IMR-90 (cell line): ENCODE measurements around the gene GMCL2. TPM values are rescaled to one million over a fixed set of nuclear protein-coding genes. Genes with fewer than 3 reads are reported as not detected.

ENCODE experiments used
- ATAC-seq: fragments of 200-7000 bp; cut with Tn5 transposase; 2 replicates; pipeline ENCODE4 v1.9.1; 2020; ENCODE audit warnings: low read depth, mild to moderate bottlenecking, moderate library complexity
- BruUV-seq: library from RNA; stranded (reverse); fragments of 400-500 nt; replicated peaks from 2 replicates; lab custom pipeline; 2021; lab: Mats Ljungman, UMichigan
- CTCF ChIA-PET: fragments of 300-600 bp; formaldehyde crosslinking; extraction: SDS; loops from one replicate; lab custom pipeline; 2021; ENCODE audit warnings: antibody characterized with exemption; lab: Yijun Ruan, JAX
- POLR2A ChIA-PET: fragments of 300-600 bp; sonication (Branson Sonifier 250); formaldehyde crosslinking; loops from one replicate; lab custom pipeline; 2022; ENCODE audit warnings: antibody characterized with exemption; ENCODE audit not compliant: unreplicated experiment; lab: Charles Lee
- DNase-seq: peaks from one replicate; pipeline ENCODE4 v3.0.0; 2013
- H2AFZ ChIP-seq: replicated peaks from 2 replicates; pipeline ENCODE3; 2013; ENCODE audit warnings: low read length, mild to moderate bottlenecking; ENCODE audit not compliant: poor library complexity
- H2AK5ac ChIP-seq: 2 replicates; pipeline ENCODE4 v1.6.1; 2013; ENCODE audit warnings: low read depth, low read length, inconsistent platforms
- H2AK9ac ChIP-seq: replicated peaks from 2 replicates; pipeline ENCODE3; 2013; ENCODE audit warnings: mild to moderate bottlenecking, low read depth, low read length, moderate library complexity; ENCODE audit not compliant: poor library complexity
- H2BK120ac ChIP-seq: 2 replicates; pipeline ENCODE4 v1.6.1; 2013; ENCODE audit warnings: low read depth, low read length, inconsistent platforms
- H2BK15ac ChIP-seq: 3 replicates; pipeline ENCODE4 v1.6.1; 2013; ENCODE audit warnings: low read depth, low read length, inconsistent platforms
- H2BK20ac ChIP-seq: 2 replicates; pipeline ENCODE4 v1.6.1; 2013; ENCODE audit warnings: low read depth, mild to moderate bottlenecking, inconsistent platforms, low read length, moderate library complexity
- H2BK5ac ChIP-seq: 2 replicates; pipeline ENCODE4 v1.6.1; 2013; ENCODE audit warnings: mild to moderate bottlenecking, low read depth, low read length, inconsistent platforms; ENCODE audit not compliant: poor library complexity, severe bottlenecking
- H3K14ac ChIP-seq: replicated peaks from 2 replicates; pipeline ENCODE4 v1.6.1; 2013; ENCODE audit warnings: low read depth, low read length, inconsistent platforms
- H3K18ac ChIP-seq: 2 replicates; pipeline ENCODE4 v1.6.1; 2013; ENCODE audit warnings: low read depth, low read length, control low read depth
- H3K23ac ChIP-seq: 2 replicates; pipeline ENCODE4 v1.6.1; 2013; ENCODE audit warnings: low read depth, low read length, inconsistent platforms
- H3K27ac ChIP-seq: 2 replicates; pipeline ENCODE4 v1.5.1; 2013; ENCODE audit warnings: mild to moderate bottlenecking, control low read depth, low read length; ENCODE audit not compliant: insufficient read depth
- H3K27me3 ChIP-seq: 2 replicates; pipeline ENCODE4 v1.6.1; 2013; ENCODE audit warnings: low read length; ENCODE audit not compliant: control insufficient read depth, insufficient read depth
- H3K36me3 ChIP-seq: 2 replicates; pipeline ENCODE4 v1.6.1; 2013; ENCODE audit warnings: low read length, mixed read lengths; ENCODE audit not compliant: control insufficient read depth, insufficient read depth
- H3K4ac ChIP-seq: 2 replicates; pipeline ENCODE4 v1.6.1; 2013; ENCODE audit warnings: low read depth, low read length, inconsistent platforms
- H3K4me1 ChIP-seq: 2 replicates; pipeline ENCODE4 v1.6.1; 2013; ENCODE audit warnings: low read length, mixed read lengths; ENCODE audit not compliant: control insufficient read depth, insufficient read depth
- H3K4me2 ChIP-seq: 2 replicates; pipeline ENCODE4 v1.6.1; 2013; ENCODE audit warnings: low read depth, mild to moderate bottlenecking, control low read depth, low read length, moderate library complexity
- H3K4me3 ChIP-seq: 2 replicates; pipeline ENCODE4 v1.5.1; 2013; ENCODE audit warnings: low read depth, mild to moderate bottlenecking, control low read depth, low read length, moderate library complexity; ENCODE audit not compliant: insufficient read depth
- H3K56ac ChIP-seq: 2 replicates; pipeline ENCODE4 v1.6.1; 2013; ENCODE audit warnings: low read length, inconsistent platforms; ENCODE audit not compliant: insufficient read depth; ENCODE audit errors: extremely low read depth
- H3K79me1 ChIP-seq, 2 experiments: 2 replicates each; pipeline ENCODE4 v1.6.1; 2013; ENCODE audit warnings: low read length in 2 of 2, inconsistent platforms in 1 of 2, low read depth in 1 of 2
- H3K9ac ChIP-seq: 2 replicates; pipeline ENCODE4 v1.6.1; 2013; ENCODE audit warnings: low read depth, low read length, control low read depth
- H3K9me1 ChIP-seq: 2 replicates; pipeline ENCODE4 v1.6.1; 2013; ENCODE audit warnings: low read length, inconsistent platforms; ENCODE audit not compliant: insufficient read depth
- H3K9me3 ChIP-seq: 2 replicates; pipeline ENCODE4 v1.6.1; 2013; ENCODE audit warnings: low read length; ENCODE audit not compliant: control insufficient read depth, insufficient read depth
- H4K20me1 ChIP-seq: 2 replicates; pipeline ENCODE4 v1.6.1; 2013; ENCODE audit warnings: low read length, inconsistent platforms; ENCODE audit not compliant: insufficient read depth
- H4K5ac ChIP-seq: 2 replicates; pipeline ENCODE4 v1.6.1; 2013; ENCODE audit warnings: mild to moderate bottlenecking, low read depth, low read length, control low read depth
- H4K8ac ChIP-seq, 2 experiments: 2 replicates each; pipeline ENCODE4 v1.6.1; 2013; ENCODE audit warnings: low read depth in 2 of 2, low read length in 2 of 2, control low read depth in 1 of 2, inconsistent platforms in 1 of 2
- H4K91ac ChIP-seq: 2 replicates; pipeline ENCODE4 v1.6.1; 2013; ENCODE audit warnings: low read depth, low read length, inconsistent platforms; ENCODE audit not compliant: insufficient read depth
- CEBPB ChIP-seq: IDR thresholded peaks from 2 replicates; pipeline ENCODE4 v1.6.1; 2012; ENCODE audit warnings: low read depth, low read length, improper control_type of control experiment
- CHD1 ChIP-seq: IDR thresholded peaks from 2 replicates; pipeline ENCODE4 v1.6.1; 2012; ENCODE audit warnings: low read depth, low read length, improper control_type of control experiment
- FOS ChIP-seq: fragments of 150-350 bp; IDR thresholded peaks from 2 replicates; pipeline ENCODE4 v1.6.1; 2016; ENCODE audit warnings: low read depth, low read length
- MAFK ChIP-seq: IDR thresholded peaks from 2 replicates; pipeline ENCODE4 v1.6.1; 2012; ENCODE audit warnings: low read depth, low read length, improper control_type of control experiment
- RFX5 ChIP-seq: IDR thresholded peaks from 2 replicates; pipeline ENCODE4 v1.8.0; 2012; ENCODE audit warnings: low read depth, mild to moderate bottlenecking, low read length, moderate library complexity
- WGBS, 2 experiments: methylation state at CpG; one replicate each; pipeline versions ENCODE4 v1.1.5 to v1.1.7; 2013; ENCODE audit warnings: missing lambda C conversion rate in 2 of 2; ENCODE audit not compliant: insufficient read length in 1 of 2; ENCODE audit errors: extremely low coverage in 2 of 2; 5-methylcytosine and 5-hydroxymethylcytosine counted together
- dilution Hi-C: fragments of 300-500 bp; cut with HindIII; formaldehyde crosslinking; loops from one replicate; pipeline ENCODE4 v1.14.3; 2018; ENCODE audit warnings: low sequenced_read_pairs; ENCODE audit not compliant: unreplicated experiment
- in situ Hi-C: fragments of 300-500 bp; cut with MboI; formaldehyde crosslinking; loops from 3 replicates; pipeline ENCODE4 v1.14.3; 2019; ENCODE audit warnings: low sequenced_read_pairs, inconsistent platforms, mixed read lengths
- intact Hi-C: fragments of 100-400 bp; cut with micrococcal nuclease; formaldehyde crosslinking; loops from 2 replicates; pipeline ENCODE4 v1.10.0; 2022
- polyA plus RNA-seq, 3 experiments: library from polyadenylated mRNA; depleted of rRNA; stranded (reverse); fragments of >200 nt; gene quantifications; 2 replicates each; pipeline ENCODE4 v1.2.3, GENCODE V29; 2012; ENCODE audit warnings: low replicate concordance in 1 of 3
- total RNA-seq: library from RNA; depleted of rRNA; stranded (reverse); fragments of >200 nt; gene quantifications from 2 replicates; pipeline ENCODE4 v1.2.3, GENCODE V29; 2012

The GMCL2 gene
- total and polyA plus RNA-seq, 2 of the 4 experiments (the other 2 are of a cell fraction): not detected

DNA sequence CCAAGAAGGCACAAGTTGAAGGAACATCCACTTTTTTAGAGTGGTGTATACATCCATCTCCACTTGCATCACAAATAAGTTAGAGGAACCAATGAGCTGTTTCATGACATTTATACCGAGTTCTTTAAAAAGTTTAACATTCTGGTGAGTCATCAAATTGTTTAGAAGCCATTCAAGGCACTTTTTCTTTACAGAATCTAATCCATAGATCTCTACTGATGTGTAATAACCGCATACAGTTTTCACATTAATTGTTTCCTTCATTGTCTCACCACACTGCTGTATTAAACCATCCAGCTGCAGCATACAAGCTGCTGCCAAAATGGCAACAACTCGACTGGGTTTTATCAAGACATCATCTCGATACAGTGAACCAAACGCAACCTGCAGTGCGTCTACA lies 744 bp downstream of the GMCL2 start:
- no peaks in the 10 kb centered on the region for H4K20me1 ChIP-seq
- H4K5ac ChIP-seq: no peak overlapping the region
- ChIA-PET CTCF (no interaction called here), POLR2A (no interaction called here)
- TF ChIP-seq RFX5: no peak
- TF ChIP-seq CHD1: no peak
- TF ChIP-seq MAFK: peak; percentile 78
- TF ChIP-seq CEBPB: no peak
- TF ChIP-seq FOS: peak; percentile 40; the same call in 1 of the 2 replicates
- dilution Hi-C loops (no loop called here), in situ Hi-C loops (no loop called here), intact Hi-C loops (no loop called here)
- H4K91ac ChIP-seq: no peak overlapping the region
- BruUV-seq: no TSS peak
- no peak overlapping the region; the same call in 1 of the 2 replicates for H3K9ac ChIP-seq
- peak overlapping the region in 1 of 2 experiments; percentile 63; a peak in 1 of 4 replicates for H4K8ac ChIP-seq
- peak overlapping the region; percentile 91 for H3K4me2 ChIP-seq
- H2BK20ac ChIP-seq: no peak overlapping the region
- H2BK120ac ChIP-seq: no peak overlapping the region
- no peak overlapping the region for H3K14ac ChIP-seq
- H3K18ac ChIP-seq: no peak overlapping the region
- WGBS, 2 experiments: 6% methylated on average over 3 of the region's 6 CpGs; no CpG with 5 or more reads in 1 of the 2 experiments
- H3K56ac ChIP-seq: no peak overlapping the region
- no peak overlapping the region for H3K23ac ChIP-seq
- H3K4me3 ChIP-seq: no peak overlapping the region
- H2AK9ac ChIP-seq: no peak overlapping the region
- no peaks in the 10 kb centered on the region for H3K36me3 ChIP-seq
- no peak overlapping the region for H3K4ac ChIP-seq
- DNase-seq (peak; percentile 60), ATAC-seq (peak; percentile 86)
- H2AK5ac ChIP-seq: no peak overlapping the region
- H3K79me1 ChIP-seq: no peaks in the 10 kb centered on the region
- H3K4me1 ChIP-seq: peaks cover 5% of the 10 kb centered on the region
- peak overlapping the region; percentile 44; the same call in 1 of the 2 replicates for H3K27ac ChIP-seq
- no peaks in the 10 kb centered on the region for H3K9me1 ChIP-seq
- no peaks in the 10 kb centered on the region for H3K9me3 ChIP-seq
- no peak overlapping the region for H2AFZ ChIP-seq
- H2BK5ac ChIP-seq: no peak overlapping the region
- H3K27me3 ChIP-seq: no peaks in the 10 kb centered on the region
- H2BK15ac ChIP-seq: no peak overlapping the region
